Eye (tissue), 1 donor: ENCODE results near the gene TRIM45.

Source experiments
- DNase-seq: peaks from one replicate; pipeline ENCODE4 v3.0.0-alpha.2; 2015

TRIM45 gene

DNA sequence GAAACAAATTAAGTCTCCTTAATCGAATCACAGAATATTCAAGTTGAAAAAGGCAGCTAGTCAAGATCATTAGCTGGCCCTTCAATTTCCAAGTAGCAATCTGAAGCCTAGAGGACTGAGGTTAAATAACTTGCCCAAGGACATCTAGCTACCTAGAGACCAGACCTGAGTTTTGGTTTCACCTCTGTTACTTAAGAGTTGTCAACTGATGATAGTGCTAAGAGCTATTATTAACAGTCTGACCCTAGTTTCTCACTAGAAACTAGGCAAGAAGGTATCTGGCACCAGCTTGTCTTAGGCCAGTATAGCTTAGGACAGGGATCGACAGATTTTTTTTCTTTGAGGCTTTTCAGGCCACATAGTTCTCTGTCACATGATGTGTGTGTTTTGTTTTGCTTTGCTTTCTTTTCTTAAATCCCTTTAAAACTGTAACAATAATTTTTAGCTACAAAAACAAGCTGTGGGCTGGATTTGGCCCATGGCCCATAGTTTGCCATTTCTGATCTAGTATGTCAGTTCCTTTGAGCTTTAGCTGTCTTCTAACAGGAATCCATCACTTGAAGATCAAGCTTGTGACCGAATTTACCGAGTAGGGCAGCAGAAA is 23.2 kb downstream of the TRIM45 start:
- DNase-seq = no peak

DNA sequence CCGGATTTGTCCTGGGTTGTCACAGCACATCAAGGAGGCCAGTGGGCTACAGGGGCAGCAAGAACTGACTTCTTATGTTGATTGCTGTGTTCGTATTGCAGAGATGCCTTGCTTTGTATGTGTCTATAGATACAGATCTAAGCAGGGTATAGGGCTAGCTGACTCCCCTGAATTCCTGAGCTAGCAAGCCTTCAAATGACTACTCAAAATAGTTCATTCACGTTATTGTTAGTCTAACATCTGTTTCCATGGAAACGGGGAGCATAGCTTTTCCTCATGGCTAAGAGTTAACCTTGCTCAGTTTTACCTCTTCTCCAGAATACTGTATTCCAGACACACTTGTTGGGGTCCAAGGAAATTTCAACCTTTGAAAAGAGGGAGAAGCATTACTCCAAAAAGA is 24.1 kb downstream of the TRIM45 start:
- DNase-seq = no peak

DNA sequence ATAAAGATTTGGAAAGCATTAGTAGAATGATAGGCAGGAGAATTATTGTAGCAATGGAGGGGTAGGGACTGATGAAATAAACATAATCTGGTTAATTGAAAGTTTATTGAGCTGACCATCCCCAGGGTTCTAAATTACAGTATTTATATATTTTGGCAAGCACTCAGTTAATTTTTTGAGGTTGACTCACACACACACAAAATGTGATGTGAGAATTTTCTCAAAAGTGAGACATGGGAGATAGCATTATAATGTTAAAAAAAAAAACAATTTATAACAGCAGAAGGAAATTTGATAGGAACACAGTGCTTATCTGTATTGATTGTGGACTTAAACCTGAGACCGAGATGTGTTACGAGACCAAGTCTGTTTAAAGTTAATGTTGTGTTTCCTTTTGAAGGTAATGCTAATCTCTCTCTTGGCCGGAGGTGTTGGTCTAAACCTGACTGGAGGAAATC is 24.6 kb downstream of the TRIM45 start:
- no peak for DNase-seq

DNA sequence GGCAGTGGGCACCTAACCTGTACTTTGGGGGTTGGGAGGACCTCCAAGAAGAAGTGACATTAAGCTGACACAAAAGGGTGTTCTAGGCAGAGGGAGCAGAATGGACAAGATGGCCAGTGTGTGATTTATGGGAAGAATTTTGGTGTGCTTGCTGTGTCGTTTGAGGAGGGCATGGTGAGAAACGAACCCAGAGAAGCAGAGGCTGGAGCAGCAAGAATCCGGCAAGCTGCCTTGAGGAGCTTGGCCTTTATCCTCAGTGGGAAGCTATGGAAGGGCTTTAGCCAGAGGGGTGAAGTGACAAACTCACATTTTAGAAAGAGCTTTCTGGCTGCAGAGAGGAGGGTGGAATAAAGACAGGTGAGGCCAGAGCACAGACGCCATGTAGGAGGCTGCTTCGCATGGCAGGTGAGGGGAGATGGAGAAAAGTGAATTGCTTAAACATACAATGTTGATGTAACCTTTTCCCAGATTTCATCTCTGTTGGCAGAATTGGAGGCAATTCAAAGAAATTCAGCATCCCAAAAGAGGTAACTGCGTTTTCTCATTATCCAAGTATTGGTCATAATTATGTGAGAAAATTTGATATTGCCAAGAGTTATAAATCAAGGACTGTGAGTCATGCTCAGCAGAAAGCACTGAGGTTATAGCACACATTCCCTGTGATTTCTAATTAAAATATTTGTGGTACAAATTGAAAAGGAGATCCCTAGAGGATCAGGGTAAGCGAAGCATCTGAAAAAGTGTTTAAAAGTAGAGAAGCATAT is 26.5 kb downstream of the TRIM45 start:
- DNase-seq = no peak

DNA sequence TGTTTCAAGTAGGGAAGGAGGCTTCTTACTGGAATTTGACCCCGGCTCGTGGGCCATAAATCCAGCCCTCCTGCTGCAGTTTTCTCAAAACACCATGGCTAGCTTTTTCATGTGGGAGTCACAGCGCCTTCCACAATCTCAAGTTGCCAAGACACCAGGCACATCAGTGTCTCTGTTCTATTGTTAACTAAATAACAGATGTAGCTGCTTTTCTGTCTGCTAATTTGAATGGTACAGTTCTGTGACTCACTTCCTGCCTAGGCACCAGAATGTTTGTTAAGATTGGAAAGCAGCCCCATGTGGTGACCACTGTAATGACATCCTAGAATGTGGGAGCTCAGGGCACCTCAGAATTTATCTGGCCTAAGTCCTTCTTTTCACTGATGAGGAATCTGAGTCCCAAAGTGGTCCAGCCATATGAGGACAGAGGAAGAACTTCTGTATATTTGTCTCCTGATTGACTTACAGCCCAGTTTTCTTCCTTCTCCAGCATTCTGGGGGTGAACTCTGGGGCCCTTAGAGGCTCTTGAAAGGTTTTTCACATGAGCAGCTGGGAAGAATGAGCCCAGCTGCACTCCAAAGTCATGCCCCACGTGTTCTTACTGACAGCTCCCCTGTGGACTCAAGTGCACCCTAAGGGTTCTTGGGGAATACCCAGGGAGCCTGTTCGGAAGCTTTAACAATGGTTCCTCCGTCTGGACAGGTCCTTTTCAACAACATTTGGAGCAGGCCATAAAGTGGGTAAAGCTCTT is 27.5 kb downstream of the TRIM45 start:
- no peak for DNase-seq

DNA sequence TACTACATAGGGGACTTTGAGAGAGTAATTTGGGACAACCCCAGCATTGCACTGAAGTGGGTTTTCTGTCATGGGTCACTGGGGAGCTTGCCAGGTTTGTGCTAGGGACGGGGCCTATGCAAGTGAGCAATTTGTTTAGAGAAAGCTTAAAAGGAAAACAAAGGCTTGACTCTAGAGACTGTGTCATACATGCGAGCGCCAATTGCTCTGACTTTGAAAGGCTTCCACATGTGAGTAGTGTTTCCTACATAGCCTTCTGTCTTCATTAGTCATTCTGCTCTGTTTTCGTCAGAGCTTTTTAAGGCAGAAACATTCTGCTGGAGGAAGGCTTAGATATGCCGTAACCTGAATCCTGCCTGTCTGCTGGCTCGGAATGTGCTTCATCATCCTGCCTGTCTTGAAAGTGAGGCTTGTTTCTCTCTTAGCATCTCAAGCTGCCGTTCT is 28.4 kb downstream of the TRIM45 start:
- peak; percentile 61 for DNase-seq

DNA sequence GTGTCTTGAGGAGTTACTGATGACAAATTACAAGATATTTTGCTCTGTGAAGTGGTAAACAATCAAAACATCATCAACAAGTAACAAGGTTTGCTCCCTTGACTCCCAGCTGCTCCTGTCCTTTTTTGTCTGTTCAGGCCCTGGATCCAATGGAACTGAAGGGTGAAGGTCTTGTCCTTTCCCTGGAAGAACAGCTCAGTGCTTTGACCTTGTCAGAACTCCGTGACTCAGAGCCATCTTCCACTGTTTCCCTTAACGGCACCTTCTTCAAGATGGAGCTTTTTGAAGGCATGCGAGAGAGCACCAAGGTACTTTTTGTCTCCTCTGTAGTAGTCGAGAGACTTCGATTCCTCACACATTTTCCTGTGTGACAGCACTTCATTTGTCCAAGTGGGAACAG is 29.0 kb downstream of the TRIM45 start:
- DNase-seq = no peak

DNA sequence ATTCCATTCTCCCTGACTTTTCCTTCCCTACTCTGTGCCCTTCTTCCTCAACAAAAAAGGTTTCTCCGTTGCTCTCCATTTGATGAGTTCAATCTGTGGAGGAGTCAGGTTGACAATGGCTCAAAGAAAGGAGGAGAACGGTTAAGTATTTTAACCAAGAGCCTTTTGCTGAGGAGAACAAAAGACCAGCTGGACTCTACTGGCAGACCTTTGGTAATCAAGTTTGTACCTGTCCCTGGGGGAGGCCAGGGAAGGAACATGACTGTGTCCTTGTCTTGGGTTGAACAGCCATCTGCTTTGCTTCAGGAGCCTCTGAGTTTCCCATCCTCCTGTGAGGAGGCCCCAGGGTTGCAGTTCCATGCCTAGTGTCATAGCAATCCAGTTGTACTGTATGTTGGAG is 31.6 kb downstream of the TRIM45 start:
- no peak for DNase-seq

DNA sequence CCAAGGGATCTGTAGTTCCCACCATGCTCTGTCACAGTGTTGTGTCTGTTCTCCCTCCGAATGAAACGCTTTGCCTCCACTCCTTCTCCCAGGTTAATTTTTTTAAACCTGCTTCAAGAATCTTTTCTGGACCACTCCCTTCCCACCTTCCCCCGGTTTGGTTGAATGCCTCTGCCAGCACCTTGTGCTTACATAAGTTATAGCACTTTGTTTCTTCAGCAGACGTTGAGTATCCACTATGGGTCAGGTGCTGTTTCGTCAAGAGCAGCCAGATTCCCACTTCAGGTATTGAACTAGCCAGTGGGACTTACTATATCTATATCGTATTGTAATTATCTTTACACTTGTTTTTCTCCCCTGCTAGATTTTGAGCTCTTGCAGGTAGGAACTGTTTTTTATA is 33.9 kb downstream of the TRIM45 start:
- no peak for DNase-seq

DNA sequence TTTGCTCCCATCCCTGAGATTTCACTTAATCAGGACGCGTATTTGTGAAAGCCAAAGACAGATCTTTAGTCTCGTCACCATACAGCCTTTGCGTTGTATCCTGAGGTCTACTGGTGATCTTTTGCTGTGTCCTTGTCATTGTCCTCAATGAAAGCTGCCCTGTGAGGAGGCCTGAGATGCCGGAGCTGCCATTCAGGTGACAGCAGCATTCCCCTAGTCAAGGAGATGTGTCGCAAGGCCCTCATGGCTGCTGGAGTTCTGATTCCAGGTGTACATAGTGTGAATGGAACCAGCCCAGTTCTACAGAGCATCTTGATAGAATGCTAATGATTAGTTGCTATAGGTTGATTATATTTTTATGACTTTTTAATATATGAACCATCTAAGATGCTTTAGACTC is 37.3 kb downstream of the TRIM45 start:
- DNase-seq = no peak

DNA sequence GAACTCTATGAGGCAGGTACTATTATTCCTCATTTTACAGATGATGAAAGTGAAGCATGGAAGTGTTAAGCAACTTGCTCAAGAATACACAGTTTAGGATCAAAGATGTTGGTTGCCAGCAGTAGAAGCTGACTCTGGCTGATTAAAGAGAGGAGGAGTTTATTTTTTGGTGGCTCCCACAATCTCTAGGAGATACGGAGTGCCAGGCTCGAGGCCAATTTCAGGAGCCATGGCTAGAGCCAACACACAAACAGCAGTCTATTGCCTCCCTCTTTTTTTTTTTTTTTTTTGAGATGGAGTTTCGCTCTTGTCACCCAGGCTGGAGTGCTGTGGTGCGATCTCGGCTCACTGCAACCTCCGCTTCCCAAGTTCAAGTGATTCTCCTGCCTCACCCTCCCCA is 41.8 kb downstream of the TRIM45 start:
- DNase-seq = no peak

DNA sequence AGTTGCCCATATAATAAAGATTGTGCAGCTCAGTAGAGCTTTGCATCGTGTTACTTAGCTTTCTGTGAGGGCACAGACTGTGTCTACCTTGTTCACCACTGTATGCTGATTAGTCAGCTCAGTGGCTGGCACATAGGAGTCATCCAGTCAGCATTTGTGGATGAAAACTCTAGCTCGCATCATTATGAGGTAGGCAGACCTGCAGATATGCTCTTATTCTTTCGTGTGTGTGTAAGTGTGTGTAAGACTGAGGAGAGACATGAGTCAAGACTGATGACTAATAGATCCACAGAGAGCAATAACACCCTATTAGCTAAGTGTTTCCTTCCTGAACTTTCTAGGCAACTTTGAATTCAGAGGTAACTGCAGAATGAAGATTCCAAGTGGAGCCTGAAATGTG is 44.3 kb downstream of the TRIM45 start:
- no peak for DNase-seq

DNA sequence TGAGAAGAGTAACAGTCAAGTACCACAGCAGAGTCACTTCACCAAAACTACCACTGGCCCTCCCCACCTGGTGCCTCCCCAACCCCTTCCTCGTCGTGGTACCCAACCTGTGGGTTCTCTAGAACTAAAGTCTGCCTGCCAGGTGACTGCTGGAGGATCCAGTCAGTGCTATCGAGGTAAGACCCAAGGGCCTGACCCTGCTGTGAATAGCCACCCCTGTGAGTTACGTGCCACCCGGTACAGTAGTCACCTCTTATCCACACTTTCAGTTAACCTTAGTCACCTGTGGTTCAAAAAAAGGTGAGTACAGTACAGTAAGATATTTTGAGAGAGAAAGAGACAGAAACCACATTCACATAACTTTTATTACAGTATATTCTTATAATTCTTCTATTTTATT is 44.9 kb downstream of the TRIM45 start:
- DNase-seq = no peak

DNA sequence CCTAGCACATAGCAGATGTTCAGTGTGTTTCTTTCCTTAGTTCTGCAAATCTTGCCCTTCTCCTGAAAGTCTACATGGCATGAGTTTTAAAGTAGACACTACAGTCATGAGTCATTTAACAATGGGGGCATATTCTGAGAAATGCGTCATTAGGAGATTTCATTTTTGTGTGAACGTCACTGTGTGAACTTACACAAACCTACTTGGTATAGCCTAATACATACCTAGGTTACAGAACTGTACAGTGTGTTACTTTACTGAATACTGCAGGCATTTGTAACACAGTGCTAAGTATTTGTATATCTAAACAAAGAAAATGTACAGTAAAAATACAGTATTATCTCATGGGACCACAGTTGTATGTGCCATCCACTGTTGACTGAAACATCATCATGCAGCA is 51.4 kb downstream of the TRIM45 start:
- no peak for DNase-seq

DNA sequence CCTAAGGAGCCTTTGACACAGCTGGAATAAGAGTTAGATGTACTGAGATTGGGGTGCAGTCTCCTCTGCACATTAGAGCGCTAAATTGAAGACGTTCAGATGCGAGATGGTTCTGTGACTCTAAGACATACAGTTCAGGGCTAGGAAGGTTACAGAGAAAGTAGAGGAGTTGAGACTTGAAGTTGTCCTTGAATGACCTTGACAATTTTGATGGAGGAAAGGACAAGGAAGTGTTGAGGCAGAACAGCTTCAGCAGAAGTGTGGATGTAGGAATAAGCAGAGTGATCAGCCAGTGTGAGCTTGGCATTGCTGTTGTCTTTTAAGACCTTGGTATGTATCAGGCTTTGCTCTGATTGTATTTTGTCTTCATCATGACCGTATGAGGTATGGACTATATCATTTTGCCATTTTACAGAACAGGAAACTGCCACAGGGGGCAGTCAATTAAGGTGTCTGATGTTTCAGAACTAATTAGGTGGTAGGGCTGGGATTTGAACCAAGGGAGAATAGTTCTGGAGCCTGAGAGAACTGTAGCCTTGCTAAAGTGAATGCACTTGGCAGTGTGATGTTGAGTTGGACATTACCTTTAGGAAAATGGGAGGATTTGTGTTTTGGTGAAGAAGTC is 52.2 kb downstream of the TRIM45 start:
- no peak for DNase-seq

DNA sequence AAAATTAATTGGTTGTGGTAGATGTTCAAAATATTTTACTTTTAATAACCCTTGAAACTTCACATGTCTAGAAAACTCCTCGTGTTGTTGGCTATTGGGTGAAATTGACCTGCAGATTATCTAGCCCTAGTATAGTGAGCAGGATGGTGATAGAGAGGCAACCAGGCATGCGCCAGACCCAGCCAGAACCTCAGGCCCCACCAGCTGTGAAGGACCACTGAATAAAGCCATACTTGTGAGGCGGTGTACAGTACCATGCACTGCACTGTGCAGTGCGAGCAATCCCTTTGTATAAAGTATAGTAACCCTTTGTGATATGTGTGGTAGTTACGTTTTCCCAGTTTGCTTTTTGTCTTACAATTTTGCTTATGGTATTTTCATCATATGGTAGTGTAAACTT is 53.0 kb downstream of the TRIM45 start:
- DNase-seq = no peak

DNA sequence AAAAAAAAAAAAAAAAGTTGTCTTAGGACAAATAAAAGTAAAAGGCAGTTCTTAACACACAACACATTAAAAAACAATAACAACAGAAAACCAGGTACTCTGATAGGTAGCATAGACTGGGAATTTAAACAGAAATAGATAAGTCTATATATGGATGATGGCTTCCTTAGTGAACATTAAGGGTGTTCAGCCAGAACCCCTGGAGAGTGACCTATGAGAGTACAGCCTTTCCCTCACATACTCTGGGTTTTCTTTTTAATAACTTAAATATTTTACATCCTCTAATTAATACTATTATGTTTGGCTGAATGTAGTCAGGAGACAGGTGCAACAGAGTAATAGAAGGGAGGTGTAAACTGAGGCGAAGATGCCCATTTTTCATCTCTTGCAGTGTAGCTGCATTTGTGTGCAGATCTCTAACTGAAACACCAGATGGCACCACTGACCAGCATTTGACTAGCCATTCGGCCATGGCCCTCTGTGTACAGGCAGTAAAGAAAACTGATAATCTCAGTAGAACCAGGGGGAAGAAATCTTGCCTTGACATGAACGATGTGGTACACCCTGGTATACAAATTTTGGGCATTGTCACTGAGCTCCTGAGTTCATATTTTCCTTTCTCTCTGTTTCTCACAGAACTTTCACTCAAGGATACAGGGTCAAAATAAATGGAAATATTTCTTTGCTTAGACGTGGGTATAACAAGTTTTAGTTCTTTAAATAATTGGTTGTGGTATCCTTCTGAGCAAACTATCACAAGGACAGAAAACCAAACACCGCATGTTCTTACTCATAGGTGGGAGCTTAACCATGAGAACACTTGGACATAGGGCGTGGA is 53.8 kb downstream of the TRIM45 start:
- DNase-seq = peak; percentile 81

DNA sequence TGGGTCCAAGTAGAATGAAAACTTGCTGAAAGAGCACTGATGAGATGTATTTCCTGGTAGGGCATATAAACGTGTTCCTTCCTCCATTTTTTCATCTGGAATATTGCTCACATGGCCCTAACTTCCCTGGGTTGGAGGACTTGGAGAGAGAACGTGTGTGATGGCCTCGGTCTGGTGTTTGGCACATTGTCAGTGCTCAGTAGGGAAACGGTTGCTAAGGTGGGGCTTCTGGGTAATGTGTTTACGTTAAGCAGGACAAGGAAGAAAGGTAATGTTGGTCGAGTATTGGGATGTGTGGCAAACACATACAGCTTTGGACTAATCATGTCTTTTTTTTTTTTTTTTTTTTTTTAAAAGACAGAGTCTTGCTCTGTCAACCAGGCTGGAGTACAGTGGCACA is 55.2 kb downstream of the TRIM45 start:
- no peak for DNase-seq

DNA sequence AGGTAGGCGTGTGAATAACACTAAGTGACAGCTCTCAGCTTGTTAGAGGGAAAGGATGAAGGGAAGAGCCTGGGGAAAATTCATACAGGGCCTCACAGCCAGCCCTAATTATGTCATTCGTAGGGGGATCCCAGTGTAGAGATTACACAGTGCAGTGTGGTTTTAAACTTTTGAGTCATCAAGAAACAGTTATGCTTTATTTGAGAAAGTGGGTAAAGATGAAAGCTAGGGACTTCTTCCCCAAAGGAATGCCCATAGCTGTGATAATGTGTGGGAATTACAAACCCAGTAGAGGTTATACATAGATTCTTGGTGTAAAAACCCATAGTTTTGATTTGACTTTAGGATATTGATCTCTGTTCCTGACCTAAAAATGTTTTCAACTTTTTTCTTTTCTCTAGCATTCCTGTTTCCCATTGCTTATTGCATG is 59.5 kb downstream of the TRIM45 start:
- peak; percentile 65 for DNase-seq
